GM21576 (cell line): ENCODE measurements around the gene ARAP3.

ENCODE experiments used
- ATAC-seq: cut with Tn5 transposase; IDR thresholded peaks from one replicate; pipeline ENCODE4 v1.9.1; 2021; ENCODE audit warnings: mild to moderate bottlenecking, moderate library complexity; ENCODE audit not compliant: unreplicated experiment

Gene ARAP3

DNA sequence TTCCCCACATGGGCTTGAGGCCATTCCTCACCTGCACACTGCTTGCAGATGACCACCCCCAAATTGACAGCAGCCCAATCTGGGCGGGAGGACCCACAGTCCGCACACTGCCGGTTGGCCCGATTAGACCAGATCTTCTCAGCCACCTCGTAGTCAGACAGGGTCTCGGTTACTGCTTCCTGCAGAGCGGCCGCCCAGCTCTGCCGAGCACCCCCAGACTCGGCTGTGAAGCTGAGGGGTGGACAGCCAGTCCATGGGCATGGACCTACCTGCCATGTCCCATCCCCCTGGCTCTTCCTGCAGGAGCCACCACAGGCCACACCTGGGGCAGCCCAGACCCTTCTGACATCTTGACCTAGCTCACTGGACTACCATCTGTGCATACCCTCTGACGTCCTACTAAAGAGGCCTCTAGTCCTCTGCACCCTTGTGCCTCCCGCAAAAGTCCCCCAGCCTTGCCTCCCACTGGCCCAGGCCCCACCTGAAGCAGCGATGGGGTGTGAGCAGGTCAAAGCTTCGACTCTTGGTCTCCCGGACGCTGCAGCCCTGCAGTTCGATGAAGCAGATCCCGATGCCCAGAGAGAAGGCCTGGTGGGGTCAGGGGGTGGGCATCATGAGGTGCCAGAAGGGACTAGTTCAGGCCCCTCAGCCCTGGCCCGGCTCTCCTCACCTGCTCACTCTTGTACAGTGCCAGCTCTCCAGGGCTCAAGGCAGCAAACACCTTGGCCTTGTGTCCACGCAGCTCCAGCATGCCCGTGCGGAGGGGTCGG is 9.8 kb downstream of the ARAP3 start:
- ATAC-seq: no peak

DNA sequence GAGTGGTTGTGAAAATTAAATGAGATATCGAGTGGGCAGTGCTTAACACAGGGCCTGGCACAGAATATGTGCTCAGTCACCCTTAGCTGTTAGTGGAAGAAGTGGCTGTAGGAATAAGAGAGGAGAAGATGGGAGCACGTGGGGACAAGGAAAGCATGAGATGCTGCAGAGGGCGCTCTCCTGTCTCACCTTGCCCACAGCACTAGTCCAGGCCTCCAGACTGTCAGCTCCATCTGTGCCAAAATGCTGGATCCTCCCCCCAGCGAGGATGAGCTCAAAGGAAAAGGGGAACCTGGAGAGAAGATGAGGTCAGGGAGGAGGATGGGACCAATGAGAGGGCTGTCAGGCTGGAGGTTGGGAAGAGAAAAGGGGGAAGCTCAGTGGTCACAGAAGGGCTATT is 12.5 kb downstream of the ARAP3 start:
- ATAC-seq: no peak

DNA sequence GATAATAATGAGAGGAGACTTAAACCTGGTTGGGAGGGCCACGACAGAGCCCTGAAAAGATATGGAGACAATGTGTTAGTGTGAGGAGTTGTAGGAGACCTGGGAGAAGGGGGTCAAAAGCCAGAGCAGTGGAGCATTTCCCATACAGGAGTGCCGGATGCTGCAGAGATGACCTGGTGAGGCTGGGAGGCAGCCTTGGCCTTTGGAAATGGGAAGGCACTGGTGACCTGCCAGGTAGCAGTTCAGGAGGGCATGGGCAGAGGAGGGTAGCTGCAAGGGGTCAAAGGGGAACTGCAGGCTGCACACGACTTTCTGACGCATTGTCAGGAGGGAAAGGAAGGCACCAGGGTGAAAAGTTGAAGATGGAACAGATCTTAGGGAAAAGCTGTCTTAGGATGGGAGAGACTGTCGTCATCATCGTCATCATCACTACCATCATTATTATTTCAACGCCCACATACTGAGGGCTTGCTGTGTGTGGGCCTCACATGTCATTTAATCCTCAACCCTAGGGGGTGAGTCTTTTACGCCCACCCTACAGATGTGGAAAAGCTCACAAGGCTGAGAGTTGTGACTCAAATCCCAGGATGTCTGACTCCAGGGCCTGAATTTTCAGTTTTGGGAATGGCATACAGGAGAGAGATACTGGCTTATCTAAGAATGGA is 13.3 kb downstream of the ARAP3 start:
- no peak for ATAC-seq

DNA sequence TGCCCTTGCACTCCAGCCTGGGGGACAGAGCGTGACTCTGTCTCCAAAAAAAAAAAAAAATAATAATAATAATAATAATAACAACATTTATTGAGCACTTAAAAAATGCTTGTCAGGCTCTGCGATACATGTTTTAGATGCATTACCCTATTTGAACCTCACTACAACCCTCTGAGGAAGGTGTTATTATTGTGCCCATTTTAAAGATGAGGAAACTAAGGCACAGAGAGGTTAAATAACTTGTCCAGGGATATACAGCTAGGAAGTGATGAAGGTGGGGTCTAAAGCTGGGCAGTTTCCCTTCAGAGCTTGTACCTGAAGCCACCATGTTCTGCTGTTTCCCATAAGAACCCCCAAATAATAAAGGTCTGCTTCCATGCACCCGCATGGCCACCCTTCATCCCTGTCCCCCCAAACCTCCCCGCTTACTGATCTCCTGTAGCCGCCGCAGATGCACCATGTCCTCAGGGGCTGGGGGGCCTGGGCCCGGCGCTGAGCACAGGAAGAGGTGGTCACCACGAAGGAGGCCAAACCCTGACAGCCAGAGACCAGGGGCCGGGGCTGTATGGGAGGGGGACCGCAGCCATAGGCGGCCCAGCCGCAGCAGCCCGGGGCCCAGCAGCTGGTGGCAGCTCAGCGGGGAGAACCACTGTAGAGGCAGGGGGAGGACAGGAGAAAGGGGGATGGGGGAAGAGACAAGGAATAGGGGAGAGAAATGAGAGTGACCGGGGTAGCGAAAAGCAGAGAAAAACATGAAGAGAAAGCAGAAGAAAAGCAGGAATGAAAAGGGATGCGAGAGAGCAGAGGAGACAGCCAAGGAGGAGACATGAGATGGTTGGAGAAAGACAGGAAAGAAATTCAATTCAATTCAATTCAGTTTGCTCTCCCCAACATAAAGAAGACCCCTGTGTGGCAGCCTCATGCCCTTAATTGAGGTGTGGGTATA is 15.8 kb downstream of the ARAP3 start:
- no peak for ATAC-seq

DNA sequence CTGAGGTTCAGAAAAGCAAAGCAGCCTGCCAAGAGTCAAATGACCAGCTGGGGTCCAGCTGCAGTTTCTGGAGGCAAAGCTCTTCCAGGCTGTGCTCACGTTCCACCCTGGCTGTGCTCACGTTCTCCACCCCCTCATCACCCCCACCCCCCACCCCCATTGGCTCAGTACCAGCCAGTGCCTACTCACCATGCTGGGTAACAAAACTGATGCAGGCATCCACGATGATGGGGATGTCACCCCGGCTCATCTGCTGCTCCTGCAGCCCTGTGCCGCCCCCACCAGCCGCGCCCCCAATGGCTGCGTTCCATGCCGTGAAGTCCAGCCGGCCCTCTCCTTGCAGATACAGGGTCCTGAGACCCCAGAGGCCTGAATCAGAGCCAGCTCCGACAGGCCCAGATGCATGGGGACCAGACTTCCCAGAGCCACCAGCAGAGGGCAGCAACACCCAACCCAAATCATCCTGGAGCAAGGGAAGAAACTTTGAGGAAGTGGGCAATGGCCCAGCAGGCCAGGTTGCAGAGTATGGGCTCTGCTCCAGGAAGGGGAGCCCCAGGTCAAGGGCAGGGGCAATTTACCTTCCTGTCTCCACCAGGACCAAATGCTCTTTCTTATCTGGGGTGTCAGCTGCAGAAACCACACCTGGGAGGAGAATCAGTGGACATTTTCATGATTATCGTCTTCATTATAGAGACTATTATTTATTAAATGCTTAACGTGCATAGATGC is 17.1 kb downstream of the ARAP3 start:
- peak; percentile 86 for ATAC-seq

DNA sequence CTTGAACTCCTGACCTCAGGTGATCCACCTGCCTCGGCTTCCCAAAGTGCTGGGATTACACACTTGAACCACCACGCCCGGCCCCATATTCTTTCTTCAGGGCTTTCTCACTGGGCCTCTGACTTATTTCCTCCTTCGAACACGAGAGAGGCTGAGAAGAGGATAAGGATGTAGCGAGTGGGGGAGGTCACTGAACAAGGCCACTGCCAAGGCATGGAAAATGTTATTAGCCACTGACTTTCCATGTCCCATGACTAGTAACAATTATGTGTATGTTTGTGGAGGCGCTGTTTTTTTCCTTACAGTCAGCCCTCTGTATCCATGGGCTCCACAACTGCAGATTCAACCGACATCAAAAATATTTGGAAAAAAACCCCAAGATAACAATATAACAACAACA is 18.5 kb downstream of the ARAP3 start:
- no peak for ATAC-seq

- no peak for ATAC-seq
These were observed 20.0 kb downstream of the ARAP3 start for GRCh38 chr5:141662028-141662427.

DNA sequence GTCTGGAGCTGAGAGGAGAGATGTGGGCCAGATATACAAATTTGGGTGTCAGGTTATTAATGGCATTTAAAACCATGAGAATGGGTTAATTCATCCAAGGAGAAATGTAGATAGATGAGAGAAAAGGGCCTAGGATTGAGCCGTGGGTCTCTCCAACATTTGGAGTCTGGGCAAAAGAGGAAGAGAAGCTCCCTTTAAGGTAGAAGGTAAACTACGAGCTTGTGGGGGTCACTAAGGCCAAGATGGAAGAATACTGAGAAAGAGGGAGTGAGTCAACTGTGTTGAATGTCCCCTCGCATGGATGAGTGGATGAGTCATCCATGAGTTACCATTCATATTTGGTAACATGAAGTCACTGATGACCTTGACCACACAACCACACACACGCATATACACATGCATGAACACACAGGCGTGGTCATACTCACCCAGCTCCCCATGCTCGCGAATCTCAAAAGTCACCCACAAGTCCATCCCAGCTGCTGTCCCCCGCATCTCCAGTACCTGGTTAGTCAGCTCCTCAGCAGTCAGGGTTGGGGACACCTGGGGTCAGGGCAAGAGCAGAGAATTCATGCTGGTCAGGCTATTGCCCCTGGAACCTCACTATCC is 24.0 kb downstream of the ARAP3 start:
- no peak for ATAC-seq

GRCh38 chr5:141657404-141657803 is 24.6 kb downstream of the ARAP3 start:
- no peak for ATAC-seq

- ATAC-seq: no peak
These were observed 25.6 kb downstream of the ARAP3 start for GRCh38 chr5:141656396-141656795.

DNA sequence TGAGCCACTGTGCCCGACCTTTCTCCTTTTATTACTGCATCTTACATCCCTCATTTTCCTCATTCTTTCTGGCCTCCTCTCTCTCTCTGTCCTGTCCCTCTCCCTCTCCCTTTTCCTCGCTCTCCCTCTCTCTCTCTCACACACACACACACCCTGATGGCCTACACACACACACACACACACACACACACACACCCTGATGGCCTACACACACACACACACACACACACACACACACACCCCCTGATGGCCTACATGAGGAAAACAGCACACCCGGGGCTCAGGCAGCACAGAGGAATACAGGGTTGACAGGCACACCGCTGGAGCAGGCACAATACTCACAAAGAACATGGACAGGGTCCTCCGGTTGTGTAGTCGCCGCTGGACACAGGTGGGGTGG is 27.0 kb downstream of the ARAP3 start:
- ATAC-seq: no peak

DNA sequence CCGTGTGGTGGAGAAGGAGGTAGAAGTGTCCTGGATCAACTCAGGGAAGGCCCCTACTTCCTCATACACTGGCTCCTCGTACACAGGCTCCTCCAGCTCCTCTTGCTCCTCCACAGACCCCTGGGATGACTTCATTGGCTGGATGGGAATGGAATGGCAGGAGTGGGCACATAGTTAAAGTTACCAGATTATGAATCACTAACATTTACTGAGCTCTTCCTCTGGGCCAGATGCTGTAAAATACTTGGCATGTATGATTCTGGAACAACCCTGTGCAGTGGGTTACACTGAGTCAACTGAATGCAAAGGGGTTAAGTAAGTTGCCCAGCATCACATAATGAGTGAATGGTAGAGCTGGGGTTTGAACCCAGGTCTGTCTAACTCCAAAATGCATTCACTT is 27.7 kb downstream of the ARAP3 start:
- no peak for ATAC-seq

DNA sequence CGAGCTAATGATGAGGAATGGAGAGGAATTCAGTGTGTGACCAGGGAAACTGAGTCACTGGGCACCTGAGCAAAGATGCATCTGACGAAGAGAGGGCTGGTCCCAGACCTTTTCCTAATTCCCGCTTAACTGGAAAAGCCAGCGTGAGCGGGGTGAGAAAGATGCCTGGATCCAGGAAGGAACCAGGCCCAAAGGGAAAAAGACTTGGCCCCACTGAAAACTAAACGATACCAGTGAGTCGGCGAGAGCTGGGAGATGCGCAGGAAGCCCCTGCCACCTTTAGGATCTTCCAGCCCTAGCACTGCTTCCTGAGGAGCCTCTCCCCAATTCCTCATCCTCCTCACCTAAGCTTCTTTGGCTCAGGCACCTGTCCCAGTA is 30.3 kb downstream of the ARAP3 start:
- ATAC-seq: no peak

DNA sequence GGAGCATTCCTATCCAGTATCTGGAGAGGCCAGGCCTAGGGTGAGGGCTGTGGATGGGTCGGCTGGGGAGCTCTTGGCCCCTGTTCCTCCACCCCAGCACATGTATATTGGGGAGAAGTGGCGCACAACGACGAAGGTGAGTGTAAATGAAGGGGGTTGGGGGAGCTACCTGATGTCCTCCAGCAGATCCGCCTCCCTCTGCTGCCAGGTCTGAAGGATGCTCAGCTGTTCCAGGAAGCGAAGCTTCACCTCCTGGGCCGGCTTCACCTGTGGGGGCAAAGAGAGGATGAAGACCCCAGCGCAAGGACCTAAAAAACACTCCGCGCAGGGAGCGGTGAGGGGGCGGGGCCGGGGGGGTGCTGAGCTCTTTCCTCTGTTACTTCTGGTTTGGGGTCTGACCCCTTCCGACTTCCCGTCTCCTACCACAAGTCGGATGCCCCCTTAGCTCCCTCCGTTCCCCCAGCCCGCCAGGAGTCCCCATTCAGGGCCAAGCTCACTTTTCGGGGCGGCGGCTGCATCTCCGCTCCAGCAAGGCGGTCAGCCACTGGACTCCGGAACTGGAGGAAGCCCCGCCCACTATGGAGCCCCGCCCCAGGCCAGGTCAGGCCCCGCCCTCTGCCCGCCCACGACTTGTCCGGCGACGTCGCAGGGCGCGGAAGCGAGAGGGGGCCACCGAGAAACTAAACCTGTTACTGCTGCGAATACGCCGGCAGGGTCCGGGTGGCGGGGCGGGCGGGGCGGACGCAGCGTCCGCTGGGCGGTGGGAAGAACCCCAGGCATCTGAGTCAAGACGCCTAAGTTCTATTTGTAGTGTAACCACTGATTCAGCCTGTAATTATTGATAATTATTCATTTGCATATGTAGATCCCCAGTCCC is 30.9 kb downstream of the ARAP3 start, which contains the start of gene FCHSD1:
Gene FCHSD1 (minus strand): TSS at position 568 of the 877 bp plus-strand sequence. CDS start 50 bp downstream, at position 518.
- ATAC-seq: peak; percentile 95

DNA sequence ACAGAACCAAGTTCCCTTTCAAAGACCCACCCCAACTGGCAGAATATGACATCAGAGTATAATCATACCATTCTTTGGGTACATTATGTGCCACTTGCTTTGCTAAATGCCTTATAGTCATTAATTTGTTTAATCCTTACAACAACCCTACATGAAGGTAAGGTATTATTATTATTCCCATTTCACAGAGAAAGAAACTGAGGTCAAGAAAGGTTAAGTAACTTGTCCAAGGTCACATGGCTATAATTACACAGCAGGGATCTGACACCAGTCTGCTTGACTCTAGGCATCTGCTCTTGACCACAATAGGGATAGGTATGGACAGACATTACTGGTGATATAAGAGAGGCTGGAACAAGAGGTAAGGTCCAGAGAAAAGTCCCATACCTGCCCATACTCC is 32.1 kb downstream of the ARAP3 start:
- ATAC-seq: no peak

DNA sequence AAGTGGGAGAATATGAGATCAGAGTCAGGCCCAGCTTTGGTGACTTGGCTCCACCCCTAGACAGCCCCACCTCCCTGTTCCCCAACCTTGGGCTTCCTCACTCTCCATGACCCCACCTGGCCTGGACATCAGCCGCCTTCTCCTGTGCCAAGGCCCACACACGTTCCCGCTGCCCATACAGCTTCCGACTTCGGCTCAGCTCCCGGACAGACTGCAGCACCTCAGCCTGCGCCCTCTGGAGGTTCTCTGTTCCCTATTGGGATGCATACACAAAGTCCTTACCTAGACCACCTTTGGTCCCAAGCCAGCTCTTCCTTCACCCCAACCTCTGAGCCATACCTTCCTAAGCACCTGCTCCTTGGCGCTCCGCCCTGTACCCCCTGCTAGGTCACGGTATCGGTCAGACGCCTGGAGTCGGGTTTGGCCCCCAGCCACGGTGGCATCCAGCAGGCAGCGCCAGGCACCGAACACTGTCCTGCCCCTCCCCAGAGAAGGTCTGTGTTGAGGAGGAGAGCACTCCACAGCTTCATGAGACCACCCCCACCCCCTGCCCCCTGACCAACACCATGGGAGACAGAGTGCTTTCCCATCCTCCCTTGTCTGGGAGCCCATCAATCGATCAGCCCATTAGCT is 32.9 kb downstream of the ARAP3 start:
- no peak for ATAC-seq

- ATAC-seq: no peak
These were observed 34.2 kb downstream of the ARAP3 start for GRCh38 chr5:141647851-141648250.

DNA sequence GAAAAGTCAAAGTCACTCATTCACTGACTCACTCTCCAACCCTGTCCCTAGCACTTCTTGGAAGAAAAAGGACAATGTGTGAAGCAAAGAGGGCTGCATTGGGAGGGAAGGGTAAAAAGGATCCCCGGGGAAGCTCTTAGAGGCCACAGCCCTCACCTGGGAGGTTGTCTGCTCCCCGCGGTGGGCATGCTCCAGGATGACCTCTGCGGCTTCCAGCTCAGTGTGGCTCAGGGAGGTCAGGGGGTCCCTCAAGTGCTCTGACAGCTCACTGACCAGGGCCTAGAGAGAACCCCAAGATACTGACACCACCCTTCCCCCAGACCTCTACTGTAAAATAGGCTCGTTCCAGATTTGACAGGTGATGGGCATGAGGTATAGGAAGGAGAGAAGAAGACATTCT is 34.8 kb downstream of the ARAP3 start:
- no peak for ATAC-seq

- ATAC-seq: no peak
These were observed 36.0 kb downstream of the ARAP3 start for GRCh38 chr5:141646026-141646425.
